Activated CD8-positive, alpha-beta memory T cell treated with anti-CD3 and anti-CD28 coated beads, Interleukin-2, amount 10 ng/mL, durations not matched to agents 7 days and 5 days (primary cell): ENCODE results near the gene CLIC3. TPM values are rescaled to one million over a fixed set of nuclear protein-coding genes. Genes with fewer than 3 reads are reported as not detected.

ENCODE experiments used
- total RNA-seq, 2 experiments: library from RNA; stranded (reverse); gene quantifications; one replicate each; pipeline ENCODE4 v1.2.3, GENCODE V29; 2021

Gene CLIC3
- total RNA-seq, 2 experiments from 2014 or later = 3.8 to 7.8 TPM

Other genes with a start within 250 kb of the CLIC3 start
- gene LCN6, start 248.0 kb downstream of the CLIC3 start, total RNA-seq = not detected
- gene LCN8, start 238.3 kb downstream of the CLIC3 start, total RNA-seq = not detected
- not detected for gene LCN15, start 232.1 kb downstream of the CLIC3 start, total RNA-seq
- 10 to 100 TPM; 31.7 to 32.8 TPM for gene TMEM141, start 205.2 kb downstream of the CLIC3 start, total RNA-seq
- gene CCDC183, start 200.2 kb downstream of the CLIC3 start, total RNA-seq = under 1 TPM; 0.26 to 0.91 TPM
- 100 to 1,000 TPM; 113 to 123 TPM for gene RABL6, start 188.6 kb downstream of the CLIC3 start, total RNA-seq
- 1 to 10 TPM; 3.9 to 4.4 TPM for gene AJM1, start 154.1 kb downstream of the CLIC3 start, total RNA-seq
- 100 to 1,000 TPM in 1 of 2 experiments, 10 to 100 TPM in 1; 96.8 to 116 TPM for gene PHPT1, start 147.2 kb downstream of the CLIC3 start, total RNA-seq
- 10 to 100 TPM; 13.4 to 15.5 TPM for gene MAMDC4, start 144.2 kb downstream of the CLIC3 start, total RNA-seq
- gene EDF1, start 130.3 kb downstream of the CLIC3 start, total RNA-seq = 100 to 1,000 TPM; 283 to 360 TPM
- gene TRAF2, start 110.1 kb downstream of the CLIC3 start, total RNA-seq = 10 to 100 TPM; 58.4 to 67.6 TPM
- gene FBXW5, start 51.8 kb downstream of the CLIC3 start, total RNA-seq = 100 to 1,000 TPM; 106 to 107 TPM
- 1 to 10 TPM in 1 of 2 experiments, not detected in 1; 1.7 TPM for gene C8G, start 51.3 kb downstream of the CLIC3 start, total RNA-seq
- 1 to 10 TPM in 1 of 2 experiments, under 1 TPM in 1; 0.68 to 1.2 TPM for gene LCN12, start 44.3 kb downstream of the CLIC3 start, total RNA-seq
- 1 to 10 TPM; 1.2 to 3.2 TPM for gene PTGDS, start 19.1 kb downstream of the CLIC3 start, total RNA-seq
- gene LCNL1, start 13.6 kb downstream of the CLIC3 start, total RNA-seq = under 1 TPM in 1 of 2 experiments, not detected in 1; 0.09 TPM
- 10 to 100 TPM; 68.6 to 94.8 TPM for gene PAXX, start 4.1 kb downstream of the CLIC3 start, total RNA-seq
- gene ABCA2, start 31.7 kb upstream of the CLIC3 start, total RNA-seq = 10 to 100 TPM; 30.0 to 73.6 TPM
- 1 to 10 TPM in 1 of 2 experiments, under 1 TPM in 1; 0.68 to 2.8 TPM for gene FUT7, start 35.5 kb upstream of the CLIC3 start, total RNA-seq
- gene NPDC1, start 49.6 kb upstream of the CLIC3 start, total RNA-seq = 10 to 100 TPM; 30.4 to 55.6 TPM
- not detected for gene ENTPD2, start 57.5 kb upstream of the CLIC3 start, total RNA-seq
- 10 to 100 TPM; 31.9 to 40.1 TPM for gene SAPCD2, start 74.0 kb upstream of the CLIC3 start, total RNA-seq
- 10 to 100 TPM; 32.6 to 35.3 TPM for gene UAP1L1, start 80.9 kb upstream of the CLIC3 start, total RNA-seq
- 10 to 100 TPM; 43.8 to 60.6 TPM for gene MAN1B1, start 90.4 kb upstream of the CLIC3 start, total RNA-seq
- gene DPP7, start 118.2 kb upstream of the CLIC3 start, total RNA-seq = 100 to 1,000 TPM; 271 to 321 TPM
- gene GRIN1, start 142.6 kb upstream of the CLIC3 start, total RNA-seq = not detected
- gene LRRC26, start 173.5 kb upstream of the CLIC3 start, total RNA-seq = under 1 TPM in 1 of 2 experiments, not detected in 1; 0.30 TPM
- not detected for gene TMEM210, start 175.5 kb upstream of the CLIC3 start, total RNA-seq
- gene ANAPC2, start 192.0 kb upstream of the CLIC3 start, total RNA-seq = 10 to 100 TPM; 59.8 to 69.7 TPM
- gene SSNA1, start 192.1 kb upstream of the CLIC3 start, total RNA-seq = 10 to 100 TPM; 80.2 to 91.3 TPM
- 10 to 100 TPM; 11.1 to 13.3 TPM for gene TPRN, start 204.2 kb upstream of the CLIC3 start, total RNA-seq
- 10 to 100 TPM; 32.2 to 36.9 TPM for gene TMEM203, start 209.1 kb upstream of the CLIC3 start, total RNA-seq
- gene NDOR1, start 209.1 kb upstream of the CLIC3 start, total RNA-seq = 10 to 100 TPM; 50.1 to 50.6 TPM
- gene RNF208, start 225.7 kb upstream of the CLIC3 start, total RNA-seq = 1 to 10 TPM; 2.9 to 3.0 TPM
- under 1 TPM; 0.53 to 0.89 TPM for gene CYSRT1, start 228.6 kb upstream of the CLIC3 start, total RNA-seq
- not detected for gene RNF224, start 230.9 kb upstream of the CLIC3 start, total RNA-seq
- gene SLC34A3, start 234.3 kb upstream of the CLIC3 start, total RNA-seq = not detected
- gene TUBB4B, start 244.7 kb upstream of the CLIC3 start, total RNA-seq = 100 to 1,000 TPM; 353 to 375 TPM